HG03460 (cell line): ENCODE results near the gene DUSP15.
"Not testable (repeated sequence)": the region's sequence is repeated elsewhere in the genome, so short reads cannot be mapped to it uniquely, and the experiment has no call there.

Source experiments
- ATAC-seq: cut with Tn5 transposase; IDR thresholded peaks from one replicate; pipeline ENCODE4 v1.9.1; 2021; ENCODE audit not compliant: unreplicated experiment

Gene DUSP15

GRCh38 chr20:31824125-31824485 lies 46.2 kb downstream of the DUSP15 start:
- ATAC-seq = no peak

- ATAC-seq = no peak
Measured at GRCh38 chr20:31823360-31824124, 46.8 kb downstream of the DUSP15 start.

- peak; percentile 73 for ATAC-seq
Measured at GRCh38 chr20:31822421-31823330, 47.7 kb downstream of the DUSP15 start.

- ATAC-seq = no peak
Measured at GRCh38 chr20:31821427-31821826, 48.9 kb downstream of the DUSP15 start.

DNA sequence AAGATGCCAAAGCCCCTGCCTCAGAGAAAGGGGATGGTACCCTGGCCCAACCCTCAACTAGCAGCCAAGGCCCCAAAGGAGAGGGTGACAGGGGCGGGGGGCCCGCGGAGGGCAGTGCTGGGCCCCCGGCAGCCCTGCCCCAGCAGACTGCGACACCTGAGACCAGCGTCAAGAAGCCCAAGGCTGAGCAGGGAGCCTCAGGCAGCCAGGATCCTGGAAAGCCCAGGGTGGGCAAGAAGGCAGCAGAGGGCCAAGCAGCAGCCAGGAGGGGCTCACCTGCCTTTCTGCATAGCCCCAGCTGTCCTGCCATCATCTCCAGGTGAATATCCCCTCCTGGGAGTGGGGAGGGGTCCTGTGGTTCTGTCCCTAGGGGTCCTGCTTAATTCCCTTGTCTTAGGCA lies 50.1 kb downstream of the DUSP15 start:
- ATAC-seq = no peak

GRCh38 chr20:31819083-31819784 lies 51.1 kb downstream of the DUSP15 start, which contains the start of gene MYLK2:
Gene MYLK2, plus strand, starts transcription at chr20:31819356. Its CDS starts 225 bp downstream, at chr20:31819581.
- no peak for ATAC-seq

GRCh38 chr20:31818376-31818908 lies 51.9 kb downstream of the DUSP15 start:
- no peak for ATAC-seq

DNA sequence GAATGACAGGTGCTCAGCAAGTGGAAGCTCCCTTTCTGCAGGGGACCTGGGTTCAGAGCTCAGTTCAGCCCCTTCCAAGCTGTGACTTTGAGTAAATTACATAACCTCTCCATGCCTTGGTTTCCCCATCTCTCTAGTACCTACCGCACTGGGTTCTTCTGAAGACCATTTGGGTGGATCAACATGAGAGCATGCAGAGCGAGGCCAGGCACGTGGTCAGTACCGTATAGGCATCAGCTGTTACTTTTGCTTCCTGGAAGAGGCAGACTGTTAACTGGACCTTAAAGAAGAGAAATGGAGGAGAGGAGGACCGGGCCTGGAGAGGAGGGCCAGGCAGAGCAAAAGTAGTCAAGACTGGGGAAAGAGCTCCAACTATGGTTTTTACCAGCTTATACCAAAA lies 52.9 kb downstream of the DUSP15 start:
- no peak for ATAC-seq

DNA sequence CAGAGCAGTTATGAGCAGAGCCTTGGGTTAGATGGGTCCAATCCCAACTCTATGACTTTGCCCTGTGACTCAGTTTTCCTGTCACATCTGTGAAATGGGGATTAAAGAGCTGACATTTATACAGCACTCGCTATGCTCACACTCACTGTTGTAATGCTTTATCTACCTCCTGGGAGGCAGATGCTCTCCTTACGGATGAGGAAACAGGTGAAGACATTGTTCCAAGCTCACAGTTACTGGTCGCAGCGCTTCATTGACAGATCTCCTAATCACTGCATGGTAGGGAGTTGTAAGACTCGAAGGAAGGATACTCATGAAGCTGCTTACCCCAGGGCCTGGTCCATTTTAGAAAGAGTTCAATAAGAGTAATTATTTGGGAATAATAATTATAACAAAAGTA lies 54.1 kb downstream of the DUSP15 start:
- no peak for ATAC-seq

GRCh38 chr20:31815408-31816188 lies 54.7 kb downstream of the DUSP15 start:
- no peak for ATAC-seq

DNA sequence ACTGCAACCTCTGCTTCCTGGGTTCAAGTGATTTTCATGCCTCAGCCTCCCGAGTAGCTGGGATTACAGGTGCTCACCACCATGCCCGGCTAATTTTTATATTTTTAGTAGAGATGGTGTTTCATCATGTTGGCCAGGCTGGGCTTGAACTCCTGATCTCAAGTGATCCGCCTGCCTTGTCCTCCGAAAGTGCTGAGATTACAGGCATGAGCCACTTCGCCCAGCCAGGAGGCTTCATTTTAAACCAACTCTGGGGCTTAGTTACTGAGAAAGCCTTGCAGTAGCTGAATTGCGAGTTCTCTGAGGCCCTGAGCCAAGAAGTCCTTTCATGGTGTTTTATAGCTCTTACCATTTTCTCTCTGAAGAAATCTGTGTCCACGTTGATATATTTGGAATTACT lies 56.2 kb downstream of the DUSP15 start:
- not testable (repeated sequence) for ATAC-seq

GRCh38 chr20:31813611-31814010 lies 56.7 kb downstream of the DUSP15 start:
- no peak for ATAC-seq

- ATAC-seq = no peak
Measured at GRCh38 chr20:31811796-31812728, 58.3 kb downstream of the DUSP15 start.

- ATAC-seq = no peak
Measured at GRCh38 chr20:31811198-31811597, 59.1 kb downstream of the DUSP15 start.
